GM18867 (cell line): ENCODE data around the gene DHRS1.

Experiments
- ATAC-seq: cut with Tn5 transposase; IDR thresholded peaks from one replicate; pipeline ENCODE4 v1.9.1; 2021; ENCODE audit warnings: mild to moderate bottlenecking, moderate library complexity; ENCODE audit not compliant: unreplicated experiment

The DHRS1 gene

GRCh38 chr14:24299255-24300191 is at the start of gene DHRS1, which contains the start of gene NOP9:
Gene DHRS1, minus strand, starts transcription at chr14:24299780. Its CDS starts 674 bp downstream, at chr14:24299106.
Gene NOP9, plus strand, starts transcription at chr14:24299850. Its CDS starts 105 bp downstream, at chr14:24299955.
- ATAC-seq = peak; percentile 75

DNA sequence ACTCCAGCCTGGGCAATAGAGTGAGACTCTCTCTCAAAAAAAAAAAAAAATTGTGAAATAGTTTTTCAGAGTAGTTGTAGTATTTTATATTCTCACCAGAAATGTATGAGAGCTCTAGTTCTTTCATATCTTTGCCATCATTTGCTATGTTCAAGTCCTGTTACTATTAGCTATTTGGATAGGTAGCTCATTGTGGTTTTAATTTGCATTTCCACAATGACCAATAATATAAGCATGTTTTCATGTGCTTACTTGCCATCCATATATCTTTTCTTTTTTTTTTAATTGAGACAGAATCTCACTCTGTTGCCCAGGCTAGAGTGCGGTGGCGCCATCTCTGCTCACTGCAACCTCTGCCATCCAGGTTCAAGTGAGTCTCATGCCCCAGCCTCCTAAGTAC is 48.6 kb upstream of the DHRS1 start:
- ATAC-seq = no peak

- ATAC-seq = no peak
Observed at GRCh38 chr14:24347134-24347533, 47.6 kb upstream of the DHRS1 start.

- no peak for ATAC-seq
Observed at GRCh38 chr14:24343795-24344660, 44.4 kb upstream of the DHRS1 start.

GRCh38 chr14:24342889-24343288 is 43.3 kb upstream of the DHRS1 start:
- no peak for ATAC-seq

GRCh38 chr14:24340606-24341005 is 41.0 kb upstream of the DHRS1 start:
- ATAC-seq = no peak

DNA sequence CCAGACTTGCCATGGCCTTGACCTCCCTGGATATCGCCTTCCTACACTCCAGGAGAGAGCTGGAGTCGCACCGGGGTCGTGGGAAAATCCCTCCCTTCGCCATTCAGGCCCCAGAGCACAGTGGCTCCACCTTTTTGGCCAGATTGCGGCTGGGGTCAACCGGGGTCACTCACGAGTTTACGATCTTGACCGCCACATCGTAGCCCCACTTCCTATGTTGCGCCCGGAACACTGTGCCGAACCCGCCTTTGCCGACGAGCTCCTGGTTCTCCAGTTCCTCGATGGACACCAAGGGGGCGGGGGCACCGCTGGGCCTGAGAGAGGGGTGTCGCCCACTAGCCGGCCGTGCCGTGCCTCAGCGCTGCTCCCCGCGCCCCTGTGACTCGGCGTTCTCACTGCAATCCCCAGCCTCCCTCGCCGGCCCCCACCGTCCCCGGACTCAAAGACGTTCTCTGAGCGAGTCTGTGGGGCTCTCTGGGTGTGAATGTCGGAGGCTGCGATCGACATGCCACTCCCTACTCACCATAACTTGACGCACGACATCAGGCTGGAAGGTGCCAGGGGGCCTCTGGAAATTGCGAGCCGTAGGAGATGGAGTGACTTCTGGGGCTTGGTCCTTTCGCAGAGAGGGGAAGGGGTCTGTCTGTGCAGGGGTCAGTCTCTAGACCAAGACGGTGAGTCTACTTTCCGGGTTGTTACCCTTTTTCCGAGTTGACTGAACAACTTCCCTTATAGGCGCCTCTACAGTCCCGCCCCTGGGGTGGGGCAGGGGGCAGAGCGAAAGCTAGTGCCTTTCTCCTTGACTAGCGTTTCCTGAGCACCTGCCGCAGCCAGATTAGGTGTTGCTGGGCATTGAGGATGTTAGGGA is 39.9 kb upstream of the DHRS1 start, which contains the start of gene RIPK3:
Gene RIPK3, minus strand, starts transcription at position 708 of the 868 bp plus-strand sequence. Its CDS starts 165 bp downstream, at position 543.
- peak; percentile 91 for ATAC-seq

GRCh38 chr14:24338843-24339242 is 39.3 kb upstream of the DHRS1 start:
- no peak for ATAC-seq

DNA sequence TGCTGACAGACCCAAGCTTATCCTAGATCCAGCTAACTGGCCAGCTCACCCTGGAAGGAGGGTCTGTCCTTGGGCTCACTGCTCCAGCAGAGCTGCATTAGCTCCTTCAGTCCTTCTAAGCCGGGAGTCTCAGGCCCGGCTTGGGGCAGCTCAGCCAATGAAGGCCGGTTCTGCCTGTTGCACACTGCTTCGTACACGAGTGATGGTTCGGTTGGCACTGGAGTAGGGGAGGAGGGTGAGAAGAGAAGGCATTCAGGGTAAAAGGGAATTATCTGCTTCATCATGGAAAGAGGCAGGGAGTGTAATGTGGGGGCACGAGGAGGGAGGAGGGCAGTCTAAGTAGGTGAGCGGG is 38.2 kb upstream of the DHRS1 start:
- ATAC-seq = no peak

GRCh38 chr14:24337144-24337823 is 37.7 kb upstream of the DHRS1 start:
- no peak for ATAC-seq

DNA sequence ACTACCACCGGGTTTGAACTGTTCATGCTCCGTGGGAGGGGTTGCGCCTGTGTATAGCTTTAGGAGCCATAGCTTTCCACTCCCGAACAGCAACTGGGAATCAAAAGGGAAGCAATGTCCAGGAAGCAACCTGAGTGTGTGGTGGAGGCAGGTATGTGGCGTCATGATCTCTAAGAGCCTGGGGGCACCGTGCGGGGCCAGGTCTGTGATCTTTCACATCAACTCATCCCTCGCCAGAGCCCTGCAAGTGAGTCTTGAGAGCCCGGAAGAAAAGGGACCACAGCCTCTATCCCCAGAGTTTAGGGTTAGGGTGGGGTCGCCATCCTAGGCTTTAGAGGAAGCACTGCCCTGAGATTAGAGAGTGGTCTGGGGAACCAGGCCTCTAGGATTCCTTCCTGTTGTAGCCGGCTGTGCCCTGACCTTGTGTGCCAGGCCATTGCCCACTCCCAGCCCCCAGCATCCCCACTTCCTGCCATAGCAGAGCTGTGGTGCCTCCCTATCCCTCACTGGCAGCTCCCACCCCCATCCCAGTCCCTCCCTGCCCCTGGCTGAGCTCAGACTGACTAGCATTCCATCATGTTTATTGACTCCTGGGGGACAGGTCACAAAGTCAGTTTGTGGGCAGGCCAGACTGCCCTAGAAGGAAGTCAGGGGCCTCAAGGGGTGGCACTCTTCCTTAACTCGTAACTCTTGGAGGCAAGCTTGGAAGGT is 36.0 kb upstream of the DHRS1 start:
- ATAC-seq = no peak

- ATAC-seq = no peak
Observed at GRCh38 chr14:24334431-24335291, 35.1 kb upstream of the DHRS1 start, which contains the start of gene ADCY4. Gene ADCY4, minus strand, starts transcription at chr14:24335071. Its CDS starts 419 bp downstream, at chr14:24334652.

DNA sequence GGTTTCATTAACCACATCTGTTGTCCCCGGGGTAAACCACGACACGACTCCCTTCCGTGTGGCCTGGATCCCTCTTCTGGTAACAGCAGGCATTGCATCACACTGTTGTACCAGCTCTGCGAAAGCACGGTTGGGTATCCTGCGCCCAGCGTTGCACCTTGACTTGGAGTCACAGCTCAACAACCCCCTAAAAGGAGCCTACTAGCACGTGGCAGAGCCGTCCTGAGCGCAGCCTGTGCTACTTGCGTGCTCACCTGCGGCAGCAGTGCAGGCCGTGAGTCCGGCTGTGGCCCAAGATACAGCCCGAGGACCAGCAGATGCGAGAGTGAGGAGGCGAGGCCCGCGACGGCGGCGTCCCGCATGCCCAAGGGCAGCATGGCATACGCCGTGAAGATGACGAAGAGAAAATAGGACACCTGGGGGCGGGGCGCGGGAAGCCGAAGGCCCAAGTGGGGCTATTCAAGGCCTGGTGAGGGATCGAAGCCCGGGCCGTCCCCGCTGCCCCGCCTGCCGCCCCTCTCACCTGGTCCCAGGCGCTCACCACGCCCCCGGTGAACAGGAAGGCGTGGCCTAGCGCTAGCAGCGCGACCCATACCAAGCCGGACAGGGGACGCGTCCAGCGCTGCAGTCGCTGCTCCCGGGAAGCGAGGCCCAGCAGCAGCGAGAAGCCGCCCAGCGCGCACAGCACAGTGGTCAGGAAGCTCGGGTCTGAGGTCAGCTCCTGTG is 32.9 kb upstream of the DHRS1 start:
- ATAC-seq = peak; percentile 84

- no peak for ATAC-seq
Observed at GRCh38 chr14:24331731-24332267, 32.2 kb upstream of the DHRS1 start.

DNA sequence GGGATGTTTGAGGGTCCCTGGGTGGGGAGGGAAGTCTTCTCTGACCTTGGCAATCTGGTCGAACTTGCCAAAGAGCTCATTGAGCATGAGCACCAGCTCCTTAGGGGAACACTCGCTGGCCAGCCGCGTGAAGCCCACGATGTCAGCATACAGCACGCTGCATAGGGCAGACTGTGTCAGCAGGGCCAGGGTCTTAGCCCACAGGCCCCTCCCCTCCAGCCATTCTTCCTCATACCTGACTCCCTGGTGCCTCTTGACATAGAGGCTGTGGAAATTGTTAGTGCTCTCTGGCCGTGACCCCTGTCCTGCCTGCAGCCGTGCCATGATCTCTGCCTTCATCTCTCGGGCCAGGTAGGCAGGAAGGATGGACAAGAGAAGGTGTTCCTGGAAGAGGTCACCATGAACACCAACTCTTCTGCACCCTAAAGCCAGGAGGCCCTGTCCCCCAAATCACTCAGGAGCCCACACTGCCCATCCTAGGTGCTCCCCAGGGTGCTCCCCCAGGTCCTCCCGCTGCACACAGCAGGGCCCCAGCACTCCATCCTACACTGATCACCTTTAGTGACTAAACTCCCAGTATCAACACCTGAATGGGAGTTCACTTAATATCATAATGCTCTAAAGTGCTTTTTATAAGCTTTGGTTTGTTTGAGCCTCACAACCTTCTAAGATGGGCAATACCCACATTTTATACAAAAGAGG is 31.5 kb upstream of the DHRS1 start:
- ATAC-seq = no peak

GRCh38 chr14:24329736-24330135 is 30.2 kb upstream of the DHRS1 start:
- no peak for ATAC-seq
